Measurements from ENCODE around the gene ZNF518A. TPM values are rescaled to one million over a fixed set of nuclear protein-coding genes. Genes with fewer than 3 reads are reported as not detected.
A peak's percentile ranks its signal among the peaks of the same experiment; 100 is the strongest.

Gene ZNF518A
- total and polyA plus RNA-seq, 2 of the 13 experiments (the other 11 are each of a cell fraction or from before 2014, with no cell fraction given) = 21.7 to 37.1 TPM

- peak; percentile 5; the same call in 1 of the 2 replicates for TF ChIP-seq AHDC1 (CRISPR knock-in tag; IDR thresholded peaks at IDR 0.05; ENCODE audit: borderline replicate concordance)
- TF ChIP-seq ZFP36 (IDR thresholded peaks at IDR 0.05; ENCODE audit: borderline replicate concordance, low read depth, low read length, partially characterized antibody) = no peak
- TF ChIP-seq ZSCAN30 (CRISPR knock-in tag; IDR thresholded peaks at IDR 0.05) = no peak; the same call in 1 of the 2 replicates
- peak; percentile 96 for TF ChIP-seq ZFP91 (CRISPR knock-in tag; IDR thresholded peaks at IDR 0.05; ENCODE audit: borderline replicate concordance)
- 0 out of 2 replicates have a peak, but pooled peaks have one; percentile 72 for TF ChIP-seq ZNF672 (CRISPR knock-in tag; IDR thresholded peaks at IDR 0.05)
- peak; percentile 85; the same call in 1 of the 2 replicates for TF ChIP-seq YEATS2 (CRISPR knock-in tag; IDR thresholded peaks at IDR 0.05; ENCODE audit: borderline replicate concordance)
- TF ChIP-seq GATA4 (IDR thresholded peaks at IDR 0.05; ENCODE audit: borderline replicate concordance, low read depth) = peak; percentile 31
- TF ChIP-seq ZBTB7A (CRISPR knock-in tag; IDR thresholded peaks at IDR 0.05) = no peak
- peak; percentile 91 for TF ChIP-seq ZGPAT (CRISPR knock-in tag; IDR thresholded peaks at IDR 0.05)
- peak; percentile 59; the same call in 1 of the 2 replicates for TF ChIP-seq ZNF224 (CRISPR knock-in tag; IDR thresholded peaks at IDR 0.05)
- peak; percentile 88 for TF ChIP-seq UBTF (CRISPR knock-in tag; IDR thresholded peaks at IDR 0.05)
- peak in 1 of 2 experiments; percentile 93; a peak in 2 of 4 replicates for TF ChIP-seq ATF4 (CRISPR knock-in tag; IDR thresholded peaks at IDR 0.05)
- 0 out of 2 replicates have a peak, but pooled peaks have one; percentile 35 for TF ChIP-seq NCOA2 (CRISPR knock-in tag; IDR thresholded peaks at IDR 0.05)
These were observed 40.2 kb upstream of the ZNF518A start (continued) for GRCh38 chr10:96089670-96090462.
